Frontal cortex (tissue), 4 donors: Measurements from ENCODE around the gene ZBTB7C. TPM values are rescaled to one million over a fixed set of nuclear protein-coding genes. Genes with fewer than 3 reads are reported as not detected.

Experiments used
- DNase-seq, 2 donors: peaks; one replicate each; pipeline ENCODE4 v3.0.0; 2012; ENCODE audit warnings: low spot score in 2 of 2
- FAIRE-seq: peaks from 2 replicates; lab custom pipeline; 2012; peaks lifted over from hg19 to GRCh38; lab: Jason Lieb, UNC
- total RNA-seq: library from RNA; depleted of rRNA; stranded (reverse); fragments of >200 nt; gene quantifications from one replicate; pipeline ENCODE4 v1.2.3, GENCODE V29; 2014
- donor health status: control.
- donor health status: control.
- donor health status: control.

Gene ZBTB7C
- total RNA-seq, 1 donor from 2014 or later, result 1.6 TPM

GRCh38 chr18:48060970-48061369 is 348.2 kb downstream of the ZBTB7C start:
- DNase-seq, result no peak
- FAIRE-seq, result no peak

GRCh38 chr18:48060346-48060745 is 348.8 kb downstream of the ZBTB7C start:
- DNase-seq (peak in 1 of 2 donors; percentile 25), FAIRE-seq (no peak)

- DNase-seq, result peak in 1 of 2 donors; percentile 28
- no peak for FAIRE-seq
Measured at GRCh38 chr18:48059455-48060010, 349.6 kb downstream of the ZBTB7C start.

GRCh38 chr18:48058486-48058885 is 350.7 kb downstream of the ZBTB7C start:
- DNase-seq (no peak), FAIRE-seq (no peak)

GRCh38 chr18:48057018-48057417 is 352.2 kb downstream of the ZBTB7C start:
- DNase-seq (no peak), FAIRE-seq (no peak)

GRCh38 chr18:48055351-48055750 is 353.8 kb downstream of the ZBTB7C start:
- no peak for FAIRE-seq
- DNase-seq, result no peak

GRCh38 chr18:48053881-48054816 is 355.0 kb downstream of the ZBTB7C start:
- DNase-seq (no peak), FAIRE-seq (no peak)

- no peak for FAIRE-seq
Measured at GRCh38 chr18:48052842-48053241, 356.3 kb downstream of the ZBTB7C start.

GRCh38 chr18:48051945-48052840 is 357.0 kb downstream of the ZBTB7C start:
- FAIRE-seq (no peak), DNase-seq (no peak)

More at GRCh38 chr18:48052842-48053241, 356.3 kb downstream of the ZBTB7C start:
- no peak for DNase-seq

GRCh38 chr18:48050176-48050575 is 359.0 kb downstream of the ZBTB7C start:
- DNase-seq (no peak), FAIRE-seq (no peak)

GRCh38 chr18:48049757-48050156 is 359.4 kb downstream of the ZBTB7C start:
- FAIRE-seq (no peak), DNase-seq (no peak)

- FAIRE-seq, result no peak
- DNase-seq, result no peak
Measured at GRCh38 chr18:48048251-48048650, 360.9 kb downstream of the ZBTB7C start.

- FAIRE-seq (no peak), DNase-seq (no peak)
Measured at GRCh38 chr18:48046843-48047242, 362.3 kb downstream of the ZBTB7C start.

- FAIRE-seq (no peak), DNase-seq (no peak)
Measured at GRCh38 chr18:48045744-48046143, 363.4 kb downstream of the ZBTB7C start.

GRCh38 chr18:48044944-48045343 is 364.2 kb downstream of the ZBTB7C start:
- DNase-seq (no peak), FAIRE-seq (no peak)

GRCh38 chr18:48043166-48043565 is 366.0 kb downstream of the ZBTB7C start:
- no peak for DNase-seq
- FAIRE-seq, result no peak

- no peak for DNase-seq
- FAIRE-seq, result no peak
Measured at GRCh38 chr18:48042431-48042830, 366.8 kb downstream of the ZBTB7C start.

GRCh38 chr18:48040457-48041110 is 368.6 kb downstream of the ZBTB7C start:
- no peak for DNase-seq
- no peak for FAIRE-seq

- FAIRE-seq, result no peak
Measured at GRCh38 chr18:48039769-48040215, 369.4 kb downstream of the ZBTB7C start.

GRCh38 chr18:48038636-48039035 is 370.5 kb downstream of the ZBTB7C start:
- DNase-seq (no peak), FAIRE-seq (no peak)

More at GRCh38 chr18:48039769-48040215, 369.4 kb downstream of the ZBTB7C start:
- no peak for DNase-seq
